Myocyte (in vitro differentiated cells): ENCODE results near the gene NBEAL2. TPM values are rescaled to one million over a fixed set of nuclear protein-coding genes. Genes with fewer than 3 reads are reported as not detected.
"Not testable (repeated sequence)": the region's sequence is repeated elsewhere in the genome, so short reads cannot be mapped to it uniquely, and the experiment has no call there.

ENCODE experiments used
- DNase-seq: peaks from one replicate; pipeline ENCODE4 v3.0.0-alpha.2; 2012; ENCODE audit warnings: low read depth
- total RNA-seq: library from RNA; depleted of rRNA; stranded (reverse); fragments of >200 nt; gene quantifications from 2 replicates; pipeline ENCODE4 v1.2.3, GENCODE V29; 2014

Gene NBEAL2
- total RNA-seq, 1 donor from 2014 or later = 2.3 TPM

- DNase-seq = no peak
These were observed 19.3 kb upstream of the NBEAL2 start for GRCh38 chr3:46960081-46960701.

DNA sequence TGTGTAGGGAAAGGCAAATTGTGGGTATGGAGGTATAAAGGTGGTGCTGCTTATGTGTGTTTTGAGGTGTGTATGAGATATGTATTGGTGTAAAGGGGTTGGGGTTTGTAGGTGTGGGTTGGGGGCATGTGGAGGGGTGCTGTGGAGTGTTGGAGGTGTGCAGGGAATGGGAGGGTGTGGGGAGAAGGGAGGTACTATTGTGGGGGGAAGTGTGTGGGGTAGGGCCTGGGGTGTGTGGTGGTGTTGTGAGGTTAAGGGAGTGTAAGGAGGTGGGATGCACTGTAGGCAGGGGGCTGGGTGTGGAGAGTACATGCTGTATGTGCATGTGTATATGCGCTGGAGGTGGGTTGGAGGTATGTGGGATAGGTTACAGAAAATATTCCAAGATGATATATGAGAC, 18.6 kb upstream of the NBEAL2 start:
- no peak for DNase-seq

DNA sequence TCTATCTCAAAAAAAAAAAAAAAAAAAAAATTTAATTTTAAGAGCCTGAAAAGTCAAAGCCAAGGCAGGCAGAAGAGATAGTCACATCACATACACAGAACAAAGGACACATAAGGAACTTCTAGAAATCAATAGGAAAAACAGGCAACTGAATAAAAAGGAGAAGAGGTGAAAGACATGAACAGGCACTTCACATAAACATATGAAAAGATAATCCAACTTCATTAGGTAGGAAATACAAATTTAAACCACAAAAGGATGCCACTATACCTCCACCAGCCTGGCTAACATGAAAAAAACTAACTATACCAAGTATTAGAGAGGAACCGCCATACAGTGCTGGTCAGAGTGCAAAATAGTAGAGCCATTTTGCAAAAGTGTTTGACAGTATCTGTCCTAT, 17.0 kb upstream of the NBEAL2 start:
- no peak for DNase-seq

DNA sequence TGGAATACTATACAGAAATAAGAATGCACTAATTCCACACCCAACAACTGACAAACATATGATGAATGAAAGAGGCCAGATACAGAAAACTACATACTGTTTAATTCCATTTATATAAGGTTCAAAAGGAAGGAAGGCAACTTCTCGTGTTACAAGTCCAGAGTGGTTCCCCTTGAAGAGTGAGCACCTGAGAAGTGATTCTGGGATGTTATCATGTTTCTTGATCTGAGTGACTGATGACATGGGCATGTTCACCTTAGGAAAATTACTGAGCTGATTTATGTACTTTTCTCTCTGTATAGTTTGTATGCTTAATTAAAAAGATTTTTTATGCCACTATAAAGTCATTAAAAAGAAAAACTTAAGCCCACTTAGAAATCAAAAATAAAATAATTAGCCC, 16.5 kb upstream of the NBEAL2 start:
- no peak for DNase-seq

GRCh38 chr3:46964038-46964590, 15.4 kb upstream of the NBEAL2 start:
- not testable (repeated sequence) for DNase-seq

DNA sequence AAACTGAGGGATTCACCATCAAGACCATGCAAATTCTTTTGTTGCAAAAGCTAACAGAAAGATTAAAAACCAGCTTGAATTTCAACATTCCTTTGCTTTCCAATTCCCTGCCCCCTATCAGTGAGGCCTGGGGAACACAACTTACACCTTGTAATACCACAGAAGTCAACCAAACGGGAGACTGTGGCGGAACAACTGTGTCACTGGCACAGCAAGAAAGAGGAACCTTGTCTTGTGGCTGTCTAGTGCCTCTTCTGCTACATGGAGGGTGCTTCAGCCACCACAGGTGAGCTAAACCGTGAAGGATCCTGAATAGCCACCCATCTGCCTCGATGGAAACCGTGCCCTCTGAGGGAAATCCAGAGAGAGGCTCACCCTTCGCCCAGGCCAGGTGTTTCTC, 14.3 kb upstream of the NBEAL2 start:
- DNase-seq = no peak

GRCh38 chr3:46966811-46967210, 12.7 kb upstream of the NBEAL2 start:
- no peak for DNase-seq

- DNase-seq = no peak
These were observed 10.6 kb upstream of the NBEAL2 start for GRCh38 chr3:46968783-46969428.

DNA sequence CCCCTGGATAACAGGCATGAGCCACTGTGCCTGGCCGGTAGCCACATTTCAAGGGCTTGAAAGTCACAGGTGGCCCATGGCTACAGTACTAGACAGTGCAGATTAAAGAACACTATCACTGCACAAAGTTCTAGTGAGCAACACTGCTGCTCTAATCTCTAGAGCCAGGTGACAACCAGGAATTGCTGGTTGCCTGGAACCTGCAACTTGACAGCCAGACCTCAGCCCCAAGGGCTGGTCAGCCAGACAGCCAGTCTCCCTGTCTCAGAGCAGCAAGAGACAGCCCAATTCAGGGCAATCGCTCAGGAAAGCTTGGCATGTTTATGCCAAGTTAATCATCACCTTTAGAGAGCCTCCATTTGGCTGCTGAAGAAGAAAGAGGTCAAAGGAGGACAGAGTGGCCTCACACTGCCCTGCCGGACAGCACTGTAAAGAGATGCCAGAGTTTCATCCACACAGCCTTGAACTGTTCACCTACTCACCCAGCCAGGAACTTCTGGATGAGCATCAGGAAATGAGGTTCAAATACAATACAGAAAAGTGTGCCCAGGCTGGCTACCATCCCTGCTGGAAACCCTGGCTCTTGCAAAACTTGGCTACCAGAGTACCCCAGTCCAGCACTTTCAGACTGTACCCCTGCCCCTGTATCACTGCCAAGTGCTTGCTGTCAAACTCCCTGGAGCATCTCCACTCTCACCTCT, 8.9 kb upstream of the NBEAL2 start:
- DNase-seq = peak; percentile 40

DNA sequence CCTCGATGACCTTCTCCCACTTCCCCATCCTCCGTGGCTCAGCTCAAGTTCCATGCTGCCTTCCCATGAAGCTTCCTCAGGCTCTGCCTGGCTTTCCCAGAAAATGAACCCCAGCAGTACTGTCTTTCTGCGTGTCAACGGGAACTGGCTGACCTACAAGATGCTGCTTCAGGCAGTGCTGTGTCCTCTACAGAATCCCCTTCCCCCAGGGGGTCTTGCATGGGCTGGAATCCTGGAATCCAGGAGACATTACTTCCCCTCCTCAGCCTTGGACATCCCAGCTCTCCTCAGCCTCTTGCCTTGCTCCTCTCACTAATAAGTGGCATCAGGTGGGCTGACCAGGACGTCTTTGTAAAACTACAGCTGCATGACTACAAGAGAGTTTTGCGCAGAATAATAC, 8.3 kb upstream of the NBEAL2 start:
- DNase-seq = no peak

GRCh38 chr3:46971742-46972141, 7.7 kb upstream of the NBEAL2 start:
- DNase-seq = no peak

DNA sequence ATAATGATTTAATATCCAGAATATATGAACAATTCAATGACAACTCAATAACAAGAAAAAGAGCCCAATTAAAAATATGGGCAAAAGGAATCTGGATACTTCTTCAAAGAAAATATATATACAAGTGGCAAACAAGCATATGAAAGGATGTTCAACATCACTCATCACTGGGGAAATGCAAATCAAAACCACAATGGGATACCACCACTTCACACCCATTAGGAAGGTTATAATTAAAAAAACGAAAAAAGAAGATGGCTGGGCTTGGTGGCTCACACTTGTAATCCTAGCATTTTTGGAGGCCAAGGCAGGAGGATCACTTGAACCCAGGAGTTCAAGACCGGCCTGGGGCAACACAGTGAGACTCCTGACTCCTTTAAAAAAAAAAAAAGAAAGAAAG, 7.1 kb upstream of the NBEAL2 start:
- DNase-seq = no peak

DNA sequence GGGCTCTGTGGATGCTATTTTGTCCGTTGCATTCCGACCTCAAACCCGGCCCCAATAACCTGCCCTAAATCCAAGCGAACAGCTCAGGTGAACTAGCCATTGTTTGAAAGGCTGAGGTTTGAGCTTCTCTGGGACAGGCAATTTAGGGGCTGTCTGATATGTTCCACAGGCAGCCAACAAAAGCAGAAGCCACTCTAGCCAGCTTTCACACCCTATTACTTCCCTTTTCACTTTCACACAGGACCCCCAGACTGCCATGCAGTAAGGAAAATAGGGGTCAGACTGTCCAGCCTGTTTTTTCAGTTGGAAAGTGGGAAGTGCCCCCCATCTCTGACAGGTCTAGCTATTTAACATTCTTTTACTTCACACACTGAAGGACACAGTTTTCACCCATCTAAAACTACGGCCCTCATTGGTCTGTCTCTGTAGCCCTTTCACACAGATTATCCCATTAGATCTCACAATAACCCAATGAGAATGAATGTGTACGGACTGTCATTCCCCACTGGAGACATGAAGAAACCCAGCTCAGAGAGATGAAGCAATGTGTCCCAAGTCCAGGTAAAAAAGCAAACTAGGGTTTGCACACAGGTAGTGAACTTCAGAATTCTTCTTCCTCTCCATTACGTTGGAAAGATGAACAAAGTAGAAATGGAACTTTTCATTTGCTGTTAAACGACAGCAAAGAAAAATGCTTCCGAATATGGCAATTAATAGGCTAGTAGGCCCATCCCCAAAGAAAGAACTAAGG, 4.9 kb upstream of the NBEAL2 start:
- DNase-seq = no peak

DNA sequence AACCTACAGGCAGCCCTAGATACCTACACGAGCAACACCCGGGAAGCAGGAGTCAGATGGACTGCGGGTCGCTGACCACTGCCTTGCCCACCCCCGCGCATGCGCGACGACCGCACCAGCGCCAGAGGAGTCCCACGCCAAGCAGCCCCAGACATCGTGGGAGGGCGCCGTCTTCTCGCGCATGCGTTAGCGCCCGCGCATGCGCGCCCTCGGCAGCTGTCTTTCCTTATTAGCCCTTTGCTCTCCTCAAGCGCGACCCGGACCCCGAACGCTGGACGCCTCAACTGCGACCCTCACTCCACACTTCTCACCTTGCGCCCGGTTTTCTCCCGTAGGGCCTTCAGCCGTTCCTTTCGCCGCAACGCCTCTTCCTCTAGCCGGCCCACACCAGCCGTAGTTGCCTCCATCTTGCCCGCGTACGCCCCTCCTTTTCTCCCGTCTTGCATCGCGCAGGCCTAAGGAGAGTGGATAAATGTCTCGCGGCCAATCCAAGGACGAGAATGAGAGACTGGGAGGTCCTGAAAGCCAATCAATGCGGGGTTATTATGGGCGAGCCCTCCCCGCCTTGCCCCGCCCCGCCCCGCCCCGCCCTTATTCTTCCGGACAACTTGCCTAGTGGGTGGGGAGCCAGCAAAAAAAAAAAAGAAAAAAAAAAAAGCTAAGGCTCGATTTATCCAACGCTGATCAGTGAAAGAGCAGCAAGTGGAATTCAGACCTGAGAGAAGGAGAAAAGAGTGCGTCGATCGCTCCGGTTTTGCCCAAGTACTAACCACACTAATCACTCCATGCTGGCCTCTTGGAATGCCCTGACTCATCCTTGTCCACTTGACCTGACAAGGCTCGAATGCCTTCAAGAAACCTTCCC, 2.9 kb upstream of the NBEAL2 start, which contains the start of gene CCDC12:
Gene CCDC12, minus strand, starts transcription at position 420 of the 865 bp plus-strand sequence. Its CDS starts 13 bp downstream, at position 407.
- peak; percentile 100 for DNase-seq

DNA sequence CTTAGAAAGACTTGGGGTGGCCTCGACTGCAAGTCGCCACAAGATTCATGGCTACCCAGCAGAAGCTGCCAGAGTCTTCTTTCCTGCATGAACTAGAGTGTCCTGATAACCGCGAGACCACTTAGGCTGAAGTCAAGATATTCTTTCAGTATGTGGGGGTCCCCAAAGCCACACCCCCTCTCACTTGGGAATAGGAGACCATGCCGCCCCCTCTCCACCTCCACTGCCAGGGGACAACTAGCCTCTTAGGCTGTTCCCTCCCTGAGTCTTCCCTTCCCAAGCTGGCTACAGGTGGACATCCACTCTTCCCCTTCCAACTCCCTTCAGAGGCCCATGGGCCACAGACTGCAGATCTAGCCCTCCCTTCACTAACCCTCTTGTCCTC, 1.7 kb upstream of the NBEAL2 start:
- no peak for DNase-seq

- DNase-seq = no peak
These were observed 1.1 kb upstream of the NBEAL2 start for GRCh38 chr3:46978381-46978780.

GRCh38 chr3:46979958-46980497, 562 bp downstream of the NBEAL2 start:
- DNase-seq = no peak

- no peak for DNase-seq
These were observed 2.5 kb downstream of the NBEAL2 start for GRCh38 chr3:46981932-46982471.

DNA sequence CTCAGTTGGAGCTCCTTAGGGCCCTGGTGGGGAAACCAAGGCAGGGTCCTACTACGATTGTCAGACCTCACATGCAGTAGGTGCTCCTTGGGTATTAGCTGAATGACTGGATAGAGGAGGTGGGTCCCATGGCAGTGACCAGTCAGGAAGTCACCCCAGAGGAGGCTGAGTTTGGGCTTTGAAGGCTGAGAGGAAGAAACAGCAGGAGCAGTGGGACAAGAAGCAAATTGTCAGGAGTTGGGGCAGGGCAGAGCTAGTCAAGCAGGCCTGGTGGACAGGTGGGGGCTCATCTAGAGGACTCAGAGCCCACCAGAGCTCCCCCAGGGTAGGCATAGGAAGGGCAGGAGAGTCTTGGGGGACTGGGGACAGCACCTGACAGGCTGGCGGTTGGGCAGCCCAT, 3.1 kb downstream of the NBEAL2 start:
- no peak for DNase-seq
